H1 (cell line): ENCODE results near the gene ST8SIA5. TPM values are rescaled to one million over a fixed set of nuclear protein-coding genes. Genes with fewer than 3 reads are reported as not detected.

ENCODE experiments used
- ATF2 ChIP-seq: IDR thresholded peaks from 2 replicates; pipeline ENCODE4 v1.6.1; 2012; ENCODE audit warnings: low read length, inconsistent platforms
- ATF3 ChIP-seq: IDR thresholded peaks from 2 replicates; pipeline ENCODE4 v1.6.1; 2011; ENCODE audit warnings: low read depth, mild to moderate bottlenecking, low read length; ENCODE audit not compliant: insufficient read depth
- CBX8 ChIP-seq: fragments of 300-800, 300-1000 bp; sonication (generic); IDR thresholded peaks from 2 replicates; pipeline ENCODE4 v1.7.1; 2016; ENCODE audit warnings: low read depth, low read length, borderline replicate concordance
- RAD21 ChIP-seq, 2 experiments: IDR thresholded peaks in 1 of 2; conservative IDR thresholded peaks in 1 of 2; 2 replicates each; pipeline ENCODE4 v1.6.1; 2011; ENCODE audit warnings: low read depth in 2 of 2, low read length in 2 of 2, improper control_type of control experiment in 1 of 2, inconsistent platforms in 1 of 2, mild to moderate bottlenecking in 1 of 2, moderate library complexity in 1 of 2
- polyA plus RNA-seq, 7 experiments: library from polyadenylated mRNA; depleted of rRNA in 3 of 7; stranded (reverse) in 5 of 7; unstranded in 2 of 7; fragments of >200 nt in 5 of 7; fragments of 200-250 nt in 2 of 7; gene quantifications; 1 replicate in 5 of 7; 2 replicates in 1 of 7; 4 replicates in 1 of 7; pipeline versions ENCODE4 v1.2.1 to v1.2.3, GENCODE V29; 2011 to 2013; ENCODE audit warnings: missing spikeins in 2 of 7, mixed read lengths in 2 of 7
- total RNA-seq: library from RNA; stranded (reverse); fragmentation: NEBNext Ultra II Directional; extraction: Animal tissue kit (Norgen Biotek cat#: 25700); gene quantifications from 2 replicates; pipeline ENCODE4 v1.2.1, GENCODE V29; 2021

ST8SIA5 gene
- total and polyA plus RNA-seq, 2 of the 8 experiments (the other 6 are each of a cell fraction or from before 2014, with no cell fraction given): 2.4 to 6.3 TPM

GRCh38 chr18:46725310-46725709 is 31.5 kb downstream of the ST8SIA5 start (continued):
- TF ChIP-seq RAD21 (IDR thresholded peaks at IDR 0.05 in 1 of 2, conservative IDR thresholded peaks at IDR 0.05 in 1 of 2; ENCODE audit: low read depth in 2 of 2, low read length in 2 of 2) (no peak), ATF2 (no peak), CBX8 (no peak), ATF3 (no peak)
